RWPE2 (cell line): ENCODE results near the gene TSHZ3.
A peak's percentile ranks its signal among the peaks of the same experiment; 100 is the strongest.

Source experiments
- ATAC-seq: fragments of 200-7000 bp; cut with Tn5 transposase; 3 replicates; pipeline ENCODE4 v1.9.1; 2021; ENCODE audit warnings: low read depth
- DNase-seq: peaks from one replicate; pipeline ENCODE4 v3.0.0-alpha.2; 2020; ENCODE audit warnings: low spot score
- H3K27ac ChIP-seq: fragments of 450-650 bp; 2 replicates; pipeline ENCODE4 v1.5.1; 2017; ENCODE audit warnings: mild to moderate bottlenecking; ENCODE audit not compliant: poor library complexity, severe bottlenecking
- H3K27me3 ChIP-seq: fragments of 250-450 bp; sonication (Bioruptor Pico); 2 replicates; pipeline ENCODE4 v1.5.1; 2021; ENCODE audit warnings: mild to moderate bottlenecking, moderate library complexity; ENCODE audit not compliant: insufficient read depth, poor library complexity, severe bottlenecking
- H3K36me3 ChIP-seq: fragments of 250-450 bp; sonication (Bioruptor Pico); 2 replicates; pipeline ENCODE4 v1.5.1; 2020; ENCODE audit warnings: low read depth, mild to moderate bottlenecking, moderate library complexity
- H3K4me1 ChIP-seq: fragments of 250-450 bp; sonication (Bioruptor Pico); 2 replicates; pipeline ENCODE4 v1.5.1; 2021; ENCODE audit warnings: mild to moderate bottlenecking, moderate library complexity; ENCODE audit not compliant: insufficient read depth, poor library complexity, severe bottlenecking
- H3K4me3 ChIP-seq: fragments of 250-450 bp; sonication (Bioruptor Pico); 2 replicates; pipeline ENCODE4 v1.5.1; 2021; ENCODE audit warnings: mild to moderate bottlenecking, moderate library complexity; ENCODE audit not compliant: severe bottlenecking
- H3K9me3 ChIP-seq: fragments of 250-450 bp; sonication (Bioruptor Pico); 2 replicates; pipeline ENCODE4 v1.5.1; 2021; ENCODE audit warnings: mild to moderate bottlenecking, moderate library complexity; ENCODE audit not compliant: severe bottlenecking
- TF ChIP-seq, protein P1 (sequence below): fragments of 450-650 bp; IDR thresholded peaks from one replicate; pipeline ENCODE4 v1.5.1; 2017; ENCODE audit warnings: mild to moderate bottlenecking, moderate library complexity; ENCODE audit not compliant: poor library complexity, severe bottlenecking

Gene TSHZ3

DNA sequence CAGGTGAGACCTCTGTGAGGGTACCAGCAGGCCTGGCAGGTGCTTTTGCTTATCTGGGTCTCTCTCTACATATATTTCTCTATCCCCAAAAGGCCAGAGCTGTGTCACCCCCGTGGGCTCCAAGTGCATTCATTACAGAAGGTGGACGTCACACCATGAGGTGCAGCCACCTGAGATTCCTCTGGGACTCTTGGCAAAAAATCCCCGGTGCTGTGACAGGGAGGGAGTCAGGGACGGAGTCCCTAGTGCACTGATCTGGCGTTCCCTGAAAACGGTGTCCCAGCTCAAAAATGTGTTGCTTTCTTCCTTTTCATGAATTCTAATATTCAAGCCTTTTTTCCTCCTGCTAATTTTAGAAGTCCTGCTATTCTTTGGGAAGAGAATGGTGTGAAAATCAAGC, 13.5 kb downstream of the TSHZ3 start:
- DNase-seq (no peak), ATAC-seq (no peak)
- H3K9me3 ChIP-seq = no peaks in the 10 kb centered on the region
- TF ChIP-seq, protein P1, sequence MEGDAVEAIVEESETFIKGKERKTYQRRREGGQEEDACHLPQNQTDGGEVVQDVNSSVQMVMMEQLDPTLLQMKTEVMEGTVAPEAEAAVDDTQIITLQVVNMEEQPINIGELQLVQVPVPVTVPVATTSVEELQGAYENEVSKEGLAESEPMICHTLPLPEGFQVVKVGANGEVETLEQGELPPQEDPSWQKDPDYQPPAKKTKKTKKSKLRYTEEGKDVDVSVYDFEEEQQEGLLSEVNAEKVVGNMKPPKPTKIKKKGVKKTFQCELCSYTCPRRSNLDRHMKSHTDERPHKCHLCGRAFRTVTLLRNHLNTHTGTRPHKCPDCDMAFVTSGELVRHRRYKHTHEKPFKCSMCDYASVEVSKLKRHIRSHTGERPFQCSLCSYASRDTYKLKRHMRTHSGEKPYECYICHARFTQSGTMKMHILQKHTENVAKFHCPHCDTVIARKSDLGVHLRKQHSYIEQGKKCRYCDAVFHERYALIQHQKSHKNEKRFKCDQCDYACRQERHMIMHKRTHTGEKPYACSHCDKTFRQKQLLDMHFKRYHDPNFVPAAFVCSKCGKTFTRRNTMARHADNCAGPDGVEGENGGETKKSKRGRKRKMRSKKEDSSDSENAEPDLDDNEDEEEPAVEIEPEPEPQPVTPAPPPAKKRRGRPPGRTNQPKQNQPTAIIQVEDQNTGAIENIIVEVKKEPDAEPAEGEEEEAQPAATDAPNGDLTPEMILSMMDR = no peak
- H3K4me3 ChIP-seq = no peak overlapping the region
- H3K27ac ChIP-seq = no peak overlapping the region
- peaks cover 13% of the 10 kb centered on the region for H3K4me1 ChIP-seq
- H3K27me3 ChIP-seq = no peaks in the 10 kb centered on the region
- H3K36me3 ChIP-seq = no peaks in the 10 kb centered on the region

DNA sequence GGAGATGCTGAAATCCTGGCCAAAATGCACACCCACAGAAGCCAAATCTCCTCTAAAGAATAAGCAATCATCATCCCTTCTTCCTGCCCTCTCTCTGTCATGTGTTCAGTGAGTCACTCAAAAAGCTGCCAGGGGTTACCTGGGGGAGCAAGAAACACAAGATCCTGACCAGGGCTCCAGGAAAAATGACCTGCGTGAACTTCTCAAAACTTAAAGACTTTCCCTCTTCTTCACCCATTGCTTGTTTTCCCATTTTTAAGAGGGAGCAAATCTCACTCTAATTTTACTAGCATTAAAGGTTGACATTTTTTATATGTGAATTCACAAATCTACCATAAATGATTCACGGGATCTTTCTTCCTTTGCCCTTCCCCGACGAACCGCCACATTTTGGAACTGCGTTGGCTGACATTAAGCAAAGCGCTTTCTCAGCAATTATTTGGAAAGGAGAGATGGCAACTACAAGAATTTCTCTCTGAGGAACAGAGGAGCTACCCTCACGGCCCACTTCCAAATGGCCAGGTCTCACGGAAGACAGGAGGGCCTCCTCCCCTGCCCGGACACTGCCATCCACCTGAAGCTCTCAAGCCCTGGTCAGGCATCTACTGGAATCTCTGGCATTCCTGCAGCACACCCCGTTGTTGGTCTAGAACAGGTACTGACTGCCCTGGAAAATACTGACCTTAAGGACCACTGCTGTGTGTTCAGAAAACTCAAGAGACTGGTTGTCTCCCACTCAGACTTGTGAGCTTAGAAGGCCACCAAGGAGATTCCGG, 14.2 kb downstream of the TSHZ3 start:
- Histone ChIP-seq H3K27ac (peak overlapping the region; percentile 17), H3K4me3 (no peak overlapping the region), H3K9me3 (no peaks in the 10 kb centered on the region), H3K36me3 (no peaks in the 10 kb centered on the region), H3K27me3 (no peaks in the 10 kb centered on the region), H3K4me1 (peaks cover 13% of the 10 kb centered on the region)
- TF ChIP-seq, protein P1 = no peak
- DNase-seq (no peak), ATAC-seq (peak; percentile 68)

- ATAC-seq (peak; percentile 90), DNase-seq (no peak)
- Histone ChIP-seq H3K36me3 (no peaks in the 10 kb centered on the region), H3K27me3 (no peaks in the 10 kb centered on the region), H3K4me1 (peaks cover 13% of the 10 kb centered on the region), H3K27ac (peak overlapping the region; percentile 17), H3K4me3 (no peak overlapping the region), H3K9me3 (no peaks in the 10 kb centered on the region)
- TF ChIP-seq, protein P1 = no peak
These were observed 15.0 kb downstream of the TSHZ3 start for GRCh38 chr19:31334101-31334848.

DNA sequence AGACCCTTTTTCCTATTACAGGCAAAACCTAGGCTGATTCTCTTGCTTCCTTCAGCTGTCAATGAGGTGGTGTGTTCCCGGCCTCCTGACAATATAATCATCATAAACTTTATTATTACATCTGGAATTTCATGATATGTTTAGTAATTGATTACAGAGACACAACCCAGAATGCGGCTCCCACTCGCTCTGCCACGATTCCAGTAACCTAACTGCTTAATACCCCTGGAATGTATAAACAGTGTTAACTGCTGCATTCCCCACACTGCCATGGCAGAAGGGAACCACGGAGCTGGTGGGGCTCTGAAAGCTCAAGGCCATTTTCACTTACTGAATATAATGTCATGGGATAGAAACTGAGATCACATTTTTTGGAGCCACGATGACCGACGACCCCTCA, 17.1 kb downstream of the TSHZ3 start:
- Histone ChIP-seq H3K27ac (no peak overlapping the region), H3K9me3 (no peaks in the 10 kb centered on the region), H3K4me1 (peaks cover 13% of the 10 kb centered on the region), H3K27me3 (no peaks in the 10 kb centered on the region), H3K4me3 (no peak overlapping the region), H3K36me3 (no peaks in the 10 kb centered on the region)
- ATAC-seq (no peak), DNase-seq (no peak)
- TF ChIP-seq, protein P1 = no peak
